CD4-positive, alpha-beta T cell treated with Interleukin-6 for 4 hours (primary cell): ENCODE results near the gene FOXF2.

Source experiments
- DNase-seq: peaks from one replicate; pipeline ENCODE4 v3.0.0-alpha.2; 2020; ENCODE audit warnings: mixed read lengths

The FOXF2 gene

DNA sequence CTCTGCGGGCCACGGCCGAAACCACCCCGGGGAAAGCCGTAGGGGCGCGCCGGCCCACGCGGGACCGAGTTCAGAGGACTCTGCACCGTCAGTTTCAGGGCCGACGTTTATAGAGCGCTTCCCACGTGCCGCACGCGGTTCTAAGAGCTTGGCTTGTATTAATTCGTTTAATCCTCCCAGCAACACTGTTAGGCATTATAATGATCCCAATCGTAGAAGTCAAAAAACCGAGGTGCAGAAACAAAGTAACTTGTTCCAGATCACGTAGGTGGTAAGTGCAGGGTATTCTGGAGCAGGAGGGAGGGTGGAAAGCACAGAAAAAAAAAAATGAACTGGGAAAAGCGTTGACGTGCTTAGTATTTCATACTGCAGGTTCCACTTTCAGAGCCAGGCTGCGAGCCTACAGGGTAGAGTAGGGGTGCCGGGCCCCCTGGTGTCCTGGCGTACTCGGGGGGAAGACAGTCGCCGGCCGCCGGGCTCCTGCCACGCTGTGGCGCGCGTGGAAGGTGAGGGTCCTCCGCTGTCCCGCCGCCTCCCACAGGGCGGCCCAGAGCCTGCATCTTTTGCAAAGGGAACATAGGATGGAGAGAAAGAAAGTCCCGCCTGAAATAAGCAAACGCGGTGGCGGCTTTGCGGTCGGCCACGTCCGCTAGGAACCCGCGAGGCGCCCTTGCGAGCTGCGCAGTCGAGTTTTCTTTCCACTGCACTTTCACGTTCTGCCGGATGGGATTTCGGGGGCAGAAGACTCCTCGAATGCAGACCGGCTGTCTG, 10.2 kb upstream of the FOXF2 start:
- no peak for DNase-seq

DNA sequence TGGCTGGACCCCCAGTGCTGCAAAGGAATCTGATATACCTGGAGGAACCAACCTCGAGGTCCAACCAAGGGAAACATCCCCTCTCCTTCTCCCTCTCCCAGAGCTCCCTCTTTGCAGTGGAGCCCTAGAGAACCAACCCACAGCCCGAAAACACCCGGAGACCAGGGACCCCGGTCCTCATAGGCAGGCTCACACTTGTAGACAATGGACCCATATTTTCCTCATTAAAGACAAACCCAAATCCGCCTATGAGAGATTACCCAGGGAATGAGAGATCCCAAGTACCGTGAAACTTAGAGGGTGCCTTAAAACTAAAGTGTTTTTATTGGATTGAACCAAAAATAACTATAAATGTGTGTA, 9.6 kb upstream of the FOXF2 start:
- DNase-seq, result no peak

DNA sequence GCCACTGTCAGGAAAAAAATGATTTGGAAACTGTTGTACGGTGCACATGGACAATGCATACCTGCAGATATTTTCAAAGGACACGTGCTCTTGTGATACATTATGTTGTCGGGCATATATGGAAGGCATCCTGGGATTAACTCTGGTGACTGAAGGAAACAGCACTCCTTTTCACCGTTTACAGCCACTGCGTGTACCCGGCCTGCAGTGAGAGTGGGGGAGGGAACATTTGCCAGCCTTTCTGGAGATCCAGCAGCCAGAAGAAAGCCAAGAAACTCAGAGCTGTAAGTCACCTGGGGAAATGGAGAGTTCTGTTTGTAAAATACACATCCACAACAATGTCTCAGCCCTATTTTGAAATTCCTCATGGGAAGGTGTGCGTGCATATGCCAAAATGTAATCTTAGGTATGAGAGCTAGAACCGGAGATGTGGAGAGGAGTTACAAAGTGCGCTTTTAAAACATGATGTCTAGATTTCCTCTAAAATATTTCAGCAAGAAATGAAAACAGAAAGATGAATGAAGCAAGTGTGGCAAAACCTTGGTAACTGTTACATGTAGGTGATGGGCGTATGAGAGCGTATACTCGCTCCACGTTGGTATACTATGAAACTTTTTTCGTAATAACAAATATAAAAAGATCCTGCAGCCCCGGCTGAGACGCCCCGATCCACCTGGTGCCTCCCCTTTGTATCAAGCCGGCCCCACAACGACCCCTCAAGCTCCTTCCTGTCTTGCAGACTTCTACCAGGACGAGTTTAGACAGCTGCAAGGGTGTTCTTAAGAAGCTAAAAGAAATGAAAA, 8.6 kb upstream of the FOXF2 start:
- no peak for DNase-seq

DNA sequence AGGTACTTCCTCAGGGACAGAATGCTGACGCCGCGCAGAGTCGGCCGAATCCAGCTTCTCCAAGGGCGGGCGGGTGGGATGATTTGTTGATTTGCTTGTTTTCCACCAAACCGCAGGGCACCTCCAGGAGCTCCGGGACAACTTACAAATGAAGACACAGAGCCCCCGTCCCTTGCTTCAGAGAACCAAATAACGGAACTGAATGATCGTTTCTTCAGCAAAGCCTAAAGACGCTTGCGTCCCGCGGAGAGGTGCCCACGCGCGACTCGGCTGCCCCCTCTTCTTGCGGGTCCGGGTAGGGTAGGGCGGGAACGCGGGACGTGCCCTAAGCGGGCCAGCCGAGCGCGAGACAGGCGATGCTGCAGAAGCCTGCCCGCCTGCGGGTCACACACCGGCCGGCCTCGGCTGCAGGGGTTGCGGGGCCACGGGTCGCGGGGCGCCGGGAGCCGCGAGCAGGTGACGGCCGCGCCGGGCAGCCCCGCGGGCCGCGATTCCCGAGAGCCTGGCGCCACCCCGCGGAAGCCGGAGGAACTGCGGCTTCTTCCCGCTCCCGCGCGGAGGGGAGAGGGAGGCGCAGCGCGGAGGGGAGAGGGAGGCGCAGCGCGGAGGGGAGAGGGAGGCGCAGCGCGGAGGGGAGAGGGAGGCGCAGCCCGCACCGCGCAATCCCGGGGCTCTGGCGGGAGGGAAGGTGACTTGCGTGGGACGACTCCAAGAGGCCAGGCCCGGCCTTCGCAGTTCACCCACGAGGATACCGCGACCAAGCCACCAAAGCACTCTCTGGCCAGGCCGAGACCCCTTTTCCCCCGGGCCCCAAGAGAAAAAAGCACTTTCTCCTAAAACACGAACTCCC, 7.7 kb upstream of the FOXF2 start:
- DNase-seq, result peak; percentile 56

DNA sequence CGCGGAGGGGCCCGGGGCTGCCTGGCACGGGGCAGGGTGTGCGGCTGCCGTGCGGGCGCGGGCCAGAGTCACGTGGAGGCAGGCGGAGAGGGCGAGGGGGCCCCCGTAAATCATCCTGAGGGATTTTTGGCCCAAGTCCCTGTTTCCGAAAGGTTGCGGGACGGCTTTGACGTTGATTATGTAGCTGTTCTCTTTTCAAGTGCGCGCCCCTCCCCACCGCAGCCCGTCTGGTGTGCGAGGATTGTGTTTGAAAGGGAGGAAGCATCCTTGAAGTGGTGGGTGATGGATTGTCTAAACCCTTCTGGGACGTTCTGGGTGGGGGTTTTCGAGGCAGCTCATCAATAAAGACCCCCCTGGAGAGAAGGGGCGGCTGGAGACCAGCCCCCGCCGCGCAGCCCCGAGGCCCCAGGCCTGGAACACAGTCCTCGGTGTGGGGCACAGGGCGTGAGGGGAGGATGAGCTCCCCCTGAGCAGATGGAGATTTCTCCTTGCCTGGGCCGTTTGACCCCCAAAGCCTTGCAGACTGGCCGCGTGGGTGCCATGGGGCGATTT, 7.0 kb upstream of the FOXF2 start:
- no peak for DNase-seq

DNA sequence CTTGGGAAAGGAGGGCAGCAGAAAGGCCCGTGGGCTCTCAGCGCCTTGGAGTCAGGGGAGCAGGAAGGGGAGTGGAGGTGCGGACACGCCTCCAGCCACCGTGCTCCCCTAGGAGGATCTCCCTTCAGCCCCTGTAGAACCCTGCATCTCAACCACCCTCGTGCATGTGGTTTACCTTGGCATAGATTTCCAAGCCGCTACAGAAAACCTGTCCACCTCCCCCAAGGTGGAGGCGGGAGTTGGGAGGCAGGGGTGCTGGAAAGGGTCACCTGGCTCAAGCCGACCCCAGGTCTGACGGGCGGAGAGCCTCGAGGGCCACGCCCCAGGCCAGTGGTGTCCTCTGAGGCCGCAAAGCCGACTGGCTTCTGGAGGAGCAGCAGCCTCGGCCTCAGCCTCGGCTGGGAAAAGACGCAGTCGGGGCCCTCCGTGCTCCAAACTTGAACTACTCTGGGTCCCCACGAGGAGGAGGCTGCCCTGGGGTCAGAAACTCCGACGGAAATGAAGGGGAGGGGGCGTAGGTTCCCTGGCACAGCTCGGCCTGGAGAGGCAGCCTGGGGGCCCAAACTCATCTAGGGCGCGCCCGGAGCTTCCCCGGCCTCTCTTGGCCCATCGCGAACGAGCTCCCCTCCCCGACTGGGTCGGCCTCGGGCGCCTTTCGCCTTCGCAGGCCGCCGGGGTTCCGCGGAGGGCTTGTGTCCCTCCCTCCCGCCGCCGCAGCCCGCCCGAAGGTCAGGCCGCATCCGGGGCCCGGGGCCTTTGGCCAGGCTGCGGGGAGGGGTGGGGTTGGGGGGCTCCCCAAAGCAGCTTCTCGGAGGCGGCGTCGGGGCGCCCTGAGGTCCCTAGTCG, 6.3 kb upstream of the FOXF2 start:
- DNase-seq, result no peak

DNA sequence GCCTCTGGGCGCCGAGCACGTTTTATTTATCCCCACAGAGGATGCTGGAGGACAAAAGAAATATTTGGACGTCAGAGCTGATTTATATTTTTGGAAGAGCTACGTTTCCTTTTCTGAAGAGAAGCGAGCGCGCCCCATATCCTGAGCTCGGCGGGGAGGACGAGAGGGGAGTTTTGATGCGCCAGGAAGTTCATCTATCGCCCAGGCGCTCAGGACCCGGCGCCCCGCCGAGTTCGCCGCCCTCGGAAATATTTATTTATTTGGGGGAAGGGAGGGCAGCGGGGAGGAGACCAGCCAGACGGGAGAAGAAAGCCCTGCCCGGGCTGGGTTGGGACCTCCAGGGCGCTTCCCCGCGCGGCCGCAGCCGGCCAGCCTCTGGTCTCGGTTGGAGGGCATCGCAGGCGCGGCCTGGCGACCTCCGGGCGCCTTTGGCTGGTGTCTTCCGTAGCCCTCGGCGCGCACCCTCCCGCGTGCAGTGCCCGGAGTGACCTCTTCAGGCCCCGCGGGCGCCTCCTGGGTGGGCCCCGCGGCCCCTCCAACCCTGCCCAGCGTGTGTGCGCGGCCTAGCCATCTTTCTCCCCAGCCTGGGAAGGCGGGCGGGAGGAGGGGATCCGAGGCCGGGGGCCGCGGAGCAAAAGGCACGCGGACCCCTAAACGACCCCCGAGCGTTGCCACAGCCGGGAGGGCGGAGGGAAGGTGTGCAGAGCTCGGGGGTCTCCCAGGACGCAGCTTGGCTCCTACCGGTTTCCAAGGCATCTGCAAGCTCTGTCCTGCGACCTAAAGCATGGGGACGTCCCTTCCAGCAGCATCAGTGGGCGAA, 5.4 kb upstream of the FOXF2 start:
- no peak for DNase-seq

DNA sequence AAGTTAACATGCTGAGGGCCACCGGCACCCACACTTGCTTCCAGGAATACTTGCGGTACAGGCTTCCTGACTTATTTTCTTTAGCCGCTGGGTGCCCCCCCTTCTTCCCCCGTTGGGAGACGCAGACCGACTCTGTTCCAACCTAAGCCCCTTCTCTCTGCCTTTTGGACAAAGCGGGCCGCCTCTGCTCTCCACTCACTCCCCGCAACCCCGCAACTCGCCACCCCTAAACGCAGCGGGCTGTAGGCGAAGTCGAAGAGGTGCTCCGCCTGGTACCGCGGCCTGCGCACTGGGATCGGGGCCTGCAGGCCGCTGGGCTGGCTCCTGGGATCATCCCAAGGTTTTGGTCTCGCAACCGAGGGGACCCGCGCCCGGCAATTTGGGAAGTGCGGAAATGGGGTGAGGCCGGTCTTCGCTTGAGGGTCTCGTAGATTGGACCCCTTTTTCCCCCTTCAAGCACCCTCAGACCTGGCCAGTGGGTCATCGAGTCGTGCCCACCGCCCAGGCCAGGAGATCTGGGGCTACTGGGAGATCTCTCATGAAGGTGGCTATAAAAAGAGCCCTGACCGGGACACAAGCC, 4.7 kb upstream of the FOXF2 start:
- DNase-seq, result no peak

DNA sequence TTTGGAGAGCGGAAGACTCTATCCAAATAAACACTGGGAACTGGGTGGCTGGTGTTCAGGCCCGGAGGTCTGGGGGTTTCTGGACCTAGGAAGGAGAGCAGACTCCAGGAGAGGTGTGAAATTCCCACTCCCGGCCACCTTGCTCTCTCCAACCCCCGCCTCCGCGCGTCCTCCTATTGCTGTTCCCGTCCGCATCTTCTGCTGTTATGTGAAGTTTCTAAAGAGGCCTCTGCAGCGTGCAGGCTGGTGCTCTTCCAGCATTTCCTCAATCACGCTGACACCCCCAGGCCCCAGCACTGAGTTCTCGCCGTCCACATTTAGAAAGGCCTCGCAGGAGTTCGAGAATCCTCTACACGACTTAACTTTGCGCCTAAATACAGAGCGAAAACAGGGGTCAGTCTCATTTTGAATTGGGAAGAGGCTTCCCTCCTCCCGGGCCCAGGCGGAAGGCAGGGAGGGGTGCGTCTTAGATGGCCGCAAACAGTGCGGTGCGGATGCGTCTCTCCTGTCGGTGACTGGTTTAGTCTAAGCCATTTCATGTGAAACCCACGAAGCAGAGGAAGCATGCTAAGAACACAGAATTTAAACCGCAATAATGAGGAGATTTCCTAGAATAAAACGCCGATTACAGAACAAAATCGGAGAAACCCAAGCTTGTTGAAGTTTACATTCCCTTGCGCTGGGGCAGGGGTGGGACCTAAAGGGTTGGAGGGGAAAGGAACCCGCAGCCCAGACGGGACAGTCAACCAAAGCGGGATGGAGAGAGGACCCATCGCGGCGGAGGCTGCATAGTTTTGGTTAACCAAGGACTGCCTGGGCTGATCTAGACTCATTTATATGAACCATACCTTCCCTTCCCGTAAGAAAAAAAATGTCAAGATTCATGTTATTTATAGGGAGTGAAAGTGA, 4.0 kb upstream of the FOXF2 start:
- DNase-seq, result no peak

DNA sequence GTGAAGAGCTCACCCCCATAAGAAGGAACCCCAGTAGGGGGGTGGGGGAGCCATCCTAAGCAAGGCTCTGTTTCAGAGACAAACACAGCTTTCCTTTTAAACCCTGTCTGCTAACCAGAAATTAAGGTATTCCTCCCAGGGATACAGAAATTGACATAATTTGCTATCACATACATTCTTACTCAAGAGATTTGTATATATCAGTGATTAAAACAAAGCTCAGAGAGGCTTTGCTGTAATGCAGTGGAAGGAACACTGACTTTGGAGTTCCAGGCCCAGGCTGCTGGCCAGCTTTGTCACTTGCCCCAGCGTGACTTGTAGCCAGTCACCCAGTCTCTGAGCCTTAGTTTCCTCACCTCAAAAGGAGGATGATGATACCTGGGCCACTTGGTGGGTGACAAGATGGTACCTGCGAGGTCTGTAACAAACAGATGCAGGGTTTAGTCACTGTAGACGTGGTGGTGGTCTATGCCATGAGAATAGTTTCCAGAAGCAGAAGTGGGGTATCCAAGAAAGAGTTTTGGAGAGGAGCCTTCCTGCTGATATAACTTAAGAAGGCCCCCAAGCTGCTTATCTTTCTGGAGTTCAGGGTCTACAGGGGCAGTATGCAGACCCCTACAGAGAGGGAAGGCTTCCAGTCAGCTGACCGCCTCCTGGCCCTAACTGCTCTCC, 3.2 kb upstream of the FOXF2 start:
- DNase-seq, result no peak

DNA sequence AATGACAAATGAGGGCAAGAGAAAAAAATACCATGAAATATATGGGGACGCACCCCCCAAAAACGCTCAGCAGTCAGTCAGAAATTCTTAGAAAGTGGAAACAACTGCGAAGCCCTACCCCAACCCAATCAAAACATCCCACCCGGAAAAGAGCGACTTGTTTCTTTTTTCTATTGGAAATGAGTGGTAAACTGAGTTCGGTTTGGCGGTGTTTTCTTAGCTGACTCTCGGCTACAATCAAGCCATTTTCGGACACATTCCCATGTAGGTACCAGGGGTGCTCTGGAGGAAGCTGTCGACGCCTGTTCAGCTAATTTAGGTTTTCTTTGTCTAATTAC, 1.9 kb upstream of the FOXF2 start:
- DNase-seq, result no peak

DNA sequence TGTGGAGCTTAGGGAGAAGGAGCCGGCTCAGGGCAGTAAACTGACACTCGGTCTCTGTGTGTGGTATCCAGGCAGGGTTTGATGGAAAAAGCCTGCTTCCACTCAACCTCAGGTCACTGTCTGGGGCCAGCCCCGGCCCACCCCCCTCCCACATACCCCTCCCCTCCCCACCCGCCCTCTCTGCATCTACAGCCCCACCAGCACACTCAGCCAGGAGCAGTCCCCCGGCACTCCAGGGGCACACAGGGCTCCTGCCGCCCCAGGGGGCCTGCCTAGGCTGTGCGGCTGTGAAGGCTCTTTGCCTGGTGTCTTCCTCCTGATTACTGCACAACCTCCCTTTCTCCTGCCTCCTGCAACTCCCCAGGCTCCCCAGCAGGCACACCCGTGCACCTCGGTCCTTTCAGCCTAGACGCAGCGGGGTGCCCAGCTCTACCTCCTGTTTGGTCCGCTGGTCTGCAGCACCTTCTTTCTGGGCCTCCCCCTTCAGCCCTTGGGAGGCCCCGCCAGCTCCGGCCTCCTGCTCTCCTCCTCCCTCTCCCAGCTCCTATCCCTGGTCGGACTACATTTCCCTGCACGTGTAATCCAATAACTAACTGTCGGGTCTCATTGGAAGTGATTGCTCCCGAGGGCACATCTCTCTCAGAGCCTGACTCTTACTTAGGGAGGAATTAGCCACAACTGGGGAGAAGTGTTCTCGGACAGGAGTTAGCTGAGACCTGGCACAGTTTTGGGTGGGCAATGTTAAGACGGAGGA, 1.3 kb upstream of the FOXF2 start:
- DNase-seq, result no peak

DNA sequence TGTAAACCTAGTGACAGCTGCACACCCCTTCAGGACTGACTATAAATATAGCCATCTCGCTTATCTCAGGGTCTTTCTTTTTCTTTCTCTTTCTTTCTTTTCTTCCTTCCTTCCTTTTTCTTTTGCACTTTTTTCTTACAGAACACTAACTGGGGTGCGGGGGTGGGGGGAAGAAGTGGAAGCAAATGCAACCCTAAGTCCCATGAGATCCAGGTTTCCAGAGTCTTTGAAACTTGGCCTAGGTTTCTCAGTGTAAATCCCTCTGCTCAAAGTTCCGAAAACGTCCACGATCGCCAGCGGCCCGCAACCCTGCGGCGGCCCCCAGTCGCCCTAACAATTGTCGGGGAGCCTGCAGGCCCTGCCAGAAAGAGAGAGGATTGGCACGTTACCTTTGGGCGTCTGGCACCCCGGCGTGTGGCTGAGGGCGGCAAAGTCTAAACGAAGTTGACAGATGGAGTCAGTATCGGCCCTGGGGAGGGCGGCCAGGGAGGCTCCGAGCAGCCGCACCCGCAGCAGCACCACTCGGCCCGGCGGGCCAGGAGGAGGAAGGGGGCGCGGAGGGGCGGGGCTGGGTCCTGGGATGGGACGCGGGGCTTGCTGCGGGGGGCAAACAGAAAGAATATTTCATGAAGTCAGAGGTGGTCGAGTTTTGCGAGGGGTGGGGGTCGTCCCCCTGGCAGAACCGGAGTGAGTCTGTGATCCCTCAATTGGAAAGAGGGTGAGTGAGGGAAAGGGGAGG, 577 bp upstream of the FOXF2 start:
- DNase-seq, result no peak

DNA sequence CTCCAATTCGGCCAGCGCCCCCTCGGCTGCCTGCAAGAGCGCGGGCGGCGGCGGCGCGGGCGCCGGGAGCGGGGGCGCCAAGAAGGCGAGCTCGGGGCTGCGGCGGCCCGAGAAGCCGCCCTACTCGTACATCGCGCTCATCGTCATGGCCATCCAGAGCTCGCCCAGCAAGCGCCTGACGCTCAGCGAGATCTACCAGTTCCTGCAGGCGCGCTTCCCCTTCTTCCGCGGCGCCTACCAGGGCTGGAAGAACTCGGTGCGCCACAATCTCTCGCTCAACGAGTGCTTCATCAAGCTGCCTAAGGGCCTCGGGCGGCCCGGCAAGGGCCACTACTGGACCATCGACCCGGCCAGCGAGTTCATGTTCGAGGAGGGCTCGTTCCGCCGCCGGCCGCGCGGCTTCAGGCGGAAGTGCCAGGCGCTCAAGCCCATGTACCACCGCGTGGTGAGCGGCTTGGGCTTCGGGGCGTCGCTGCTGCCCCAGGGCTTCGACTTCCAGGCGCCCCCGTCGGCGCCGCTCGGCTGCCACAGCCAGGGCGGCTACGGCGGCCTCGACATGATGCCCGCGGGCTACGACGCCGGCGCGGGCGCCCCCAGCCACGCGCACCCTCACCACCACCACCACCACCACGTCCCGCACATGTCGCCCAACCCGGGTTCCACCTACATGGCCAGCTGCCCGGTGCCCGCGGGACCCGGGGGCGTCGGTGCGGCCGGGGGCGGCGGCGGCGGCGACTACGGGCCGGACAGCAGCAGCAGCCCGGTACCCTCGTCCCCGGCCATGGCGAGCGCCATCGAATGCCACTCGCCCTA, 963 bp downstream of the FOXF2 start:
- no peak for DNase-seq

DNA sequence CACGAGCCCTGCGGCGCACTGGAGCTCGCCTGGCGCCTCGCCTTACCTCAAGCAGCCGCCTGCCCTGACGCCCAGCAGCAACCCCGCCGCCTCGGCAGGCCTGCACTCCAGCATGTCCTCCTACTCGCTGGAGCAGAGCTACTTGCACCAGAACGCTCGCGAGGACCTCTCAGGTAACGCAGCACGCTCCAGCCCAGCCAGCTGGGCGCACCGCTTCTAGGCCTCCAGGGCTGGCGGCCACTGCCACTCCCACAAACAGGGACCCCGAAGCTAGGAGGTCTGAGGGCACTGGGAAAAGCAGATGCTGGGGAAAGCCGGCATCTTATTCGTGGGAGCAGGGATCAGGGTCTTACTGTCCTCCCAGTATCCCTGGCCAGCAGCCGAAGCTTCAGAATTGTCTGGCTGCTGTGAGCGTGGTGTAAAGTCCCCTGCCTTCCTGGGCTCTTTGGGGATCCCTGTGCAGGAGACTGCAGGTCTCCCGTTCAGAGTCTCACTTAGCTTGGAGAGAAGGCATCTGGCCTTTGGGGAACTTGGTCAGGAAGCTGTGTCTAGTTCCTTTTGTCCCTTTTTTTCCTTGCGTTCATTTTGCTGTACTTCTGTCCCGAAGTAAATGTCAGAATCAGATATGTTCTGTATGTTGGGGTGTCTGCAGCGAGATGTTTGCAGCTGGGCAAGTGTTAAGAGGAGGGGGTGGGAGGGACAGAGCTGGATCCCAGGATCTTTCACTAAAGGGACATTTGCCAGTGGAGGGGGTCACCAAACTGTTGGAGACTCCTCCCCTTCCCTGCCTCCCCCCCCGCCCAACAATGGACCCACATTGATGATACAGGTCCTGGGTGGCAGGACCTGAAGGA, 1.8 kb downstream of the FOXF2 start:
- no peak for DNase-seq

DNA sequence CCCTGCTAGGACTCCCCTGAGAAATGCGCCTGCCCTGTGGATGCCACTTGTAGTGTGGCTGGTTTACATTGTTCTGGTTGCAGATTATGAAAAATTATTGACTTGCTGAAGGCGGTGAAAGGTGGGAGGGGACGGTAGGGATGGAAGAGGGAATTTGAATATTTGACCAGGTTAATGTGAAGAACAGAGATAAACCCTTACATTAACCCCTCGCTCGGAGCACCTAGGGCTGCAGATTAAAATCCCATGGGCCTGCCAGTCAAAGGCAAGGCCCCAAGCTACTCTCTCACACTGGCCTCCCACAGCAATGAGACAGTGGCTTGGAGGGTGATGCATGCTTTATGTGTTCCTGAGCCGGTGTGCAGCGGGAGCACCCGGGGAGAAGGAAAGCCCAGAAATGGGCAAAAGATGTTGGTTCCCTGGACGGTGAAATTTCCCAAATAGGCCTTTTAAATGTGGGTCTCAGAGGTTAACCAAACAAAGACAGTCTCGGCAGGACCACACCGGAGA, 2.5 kb downstream of the FOXF2 start:
- DNase-seq, result no peak
